ENCODE measurements around the gene NCAM1.
A peak's percentile ranks its signal among the peaks of the same experiment; 100 is the strongest.

The NCAM1 gene

DNA sequence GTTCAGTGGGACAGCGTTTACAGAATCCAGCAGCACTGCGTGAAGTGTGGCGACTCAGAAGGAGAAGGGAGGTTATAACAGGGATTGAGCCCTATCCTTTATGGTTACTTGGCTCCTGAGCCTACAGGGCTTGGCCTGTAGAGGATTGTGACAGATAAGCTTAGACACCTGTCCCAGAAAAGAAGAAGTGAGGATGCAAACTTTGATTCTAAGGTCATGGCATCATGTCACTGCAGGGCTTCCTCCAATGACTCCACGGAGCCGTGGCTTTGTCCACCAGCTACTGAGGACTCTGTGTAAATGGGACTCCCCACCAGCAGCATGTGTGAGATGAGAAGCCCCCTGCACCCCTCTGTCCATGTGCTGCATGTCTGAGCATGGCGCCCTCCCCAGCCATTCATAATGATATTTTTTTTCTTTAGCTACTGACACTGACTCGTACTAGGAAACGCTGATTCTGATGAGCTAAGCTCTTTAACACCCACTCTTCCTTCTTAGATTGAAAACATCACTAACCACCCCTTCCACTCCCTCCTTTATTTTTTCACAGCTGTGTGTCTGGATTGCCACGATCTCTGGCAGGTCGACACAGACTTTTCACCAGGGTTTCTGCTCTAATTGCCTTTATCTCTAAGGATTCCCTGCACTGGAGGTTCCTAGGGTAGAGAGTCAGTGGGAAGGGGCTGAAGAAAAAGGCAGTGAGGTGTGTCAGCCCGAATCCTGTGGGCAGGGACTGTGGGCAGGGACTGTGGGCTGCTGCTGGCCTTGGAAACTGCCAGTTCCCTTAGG, 287.7 kb downstream of the NCAM1 start:
- no peak overlapping the region for H3K4me3 ChIP-seq (replicated peaks; ENCODE audit: low read depth, low read length)
- no peak for DNase-seq (ENCODE audit: low read depth)
- TF ChIP-seq, protein P1, sequence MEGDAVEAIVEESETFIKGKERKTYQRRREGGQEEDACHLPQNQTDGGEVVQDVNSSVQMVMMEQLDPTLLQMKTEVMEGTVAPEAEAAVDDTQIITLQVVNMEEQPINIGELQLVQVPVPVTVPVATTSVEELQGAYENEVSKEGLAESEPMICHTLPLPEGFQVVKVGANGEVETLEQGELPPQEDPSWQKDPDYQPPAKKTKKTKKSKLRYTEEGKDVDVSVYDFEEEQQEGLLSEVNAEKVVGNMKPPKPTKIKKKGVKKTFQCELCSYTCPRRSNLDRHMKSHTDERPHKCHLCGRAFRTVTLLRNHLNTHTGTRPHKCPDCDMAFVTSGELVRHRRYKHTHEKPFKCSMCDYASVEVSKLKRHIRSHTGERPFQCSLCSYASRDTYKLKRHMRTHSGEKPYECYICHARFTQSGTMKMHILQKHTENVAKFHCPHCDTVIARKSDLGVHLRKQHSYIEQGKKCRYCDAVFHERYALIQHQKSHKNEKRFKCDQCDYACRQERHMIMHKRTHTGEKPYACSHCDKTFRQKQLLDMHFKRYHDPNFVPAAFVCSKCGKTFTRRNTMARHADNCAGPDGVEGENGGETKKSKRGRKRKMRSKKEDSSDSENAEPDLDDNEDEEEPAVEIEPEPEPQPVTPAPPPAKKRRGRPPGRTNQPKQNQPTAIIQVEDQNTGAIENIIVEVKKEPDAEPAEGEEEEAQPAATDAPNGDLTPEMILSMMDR (IDR thresholded peaks at IDR 0.05; ENCODE audit: low read length, missing control alignments), result no peak

DNA sequence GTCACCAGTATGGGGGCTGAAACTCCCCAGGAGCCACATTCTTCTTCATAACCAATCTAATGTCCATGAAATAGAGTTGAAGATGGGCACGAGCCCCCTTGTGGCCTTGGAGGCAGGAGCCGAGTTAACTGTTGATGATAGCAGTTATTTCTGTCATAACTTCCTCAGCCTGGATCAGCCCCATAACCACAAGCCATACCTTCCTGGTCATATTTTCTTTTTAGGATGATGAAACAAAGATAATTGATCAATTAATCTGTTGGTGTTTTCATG, 288.2 kb downstream of the NCAM1 start:
- TF ChIP-seq, protein P1 (IDR thresholded peaks at IDR 0.05; ENCODE audit: low read length, missing control alignments), result peak; percentile 43
- peak; percentile 14 for DNase-seq (ENCODE audit: low read depth)
- no peak overlapping the region for H3K4me3 ChIP-seq (replicated peaks; ENCODE audit: low read depth, low read length)

DNA sequence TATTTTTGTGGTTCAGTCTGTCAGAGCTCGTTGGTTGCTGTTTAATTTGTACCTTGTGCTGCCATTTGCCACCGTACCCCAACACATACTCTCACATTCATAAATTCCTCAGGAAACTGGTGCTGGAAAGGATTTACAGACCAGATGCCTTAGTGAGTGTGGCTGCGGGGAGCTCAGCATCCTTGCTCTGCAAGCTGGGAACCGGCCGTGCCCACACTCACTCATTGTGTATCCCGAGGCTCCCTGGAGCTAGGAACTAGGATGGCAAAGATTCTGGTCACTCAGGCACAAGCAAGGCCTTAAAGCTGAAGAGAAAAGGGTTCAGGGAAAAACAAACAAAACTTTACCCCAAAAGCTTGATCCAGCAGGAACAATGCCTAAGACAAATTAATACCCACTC, 288.6 kb downstream of the NCAM1 start:
- no peak overlapping the region for H3K4me3 ChIP-seq (replicated peaks; ENCODE audit: low read depth, low read length)
- TF ChIP-seq, protein P1 (IDR thresholded peaks at IDR 0.05; ENCODE audit: low read length, missing control alignments), result no peak
- no peak for DNase-seq (ENCODE audit: low read depth)

DNA sequence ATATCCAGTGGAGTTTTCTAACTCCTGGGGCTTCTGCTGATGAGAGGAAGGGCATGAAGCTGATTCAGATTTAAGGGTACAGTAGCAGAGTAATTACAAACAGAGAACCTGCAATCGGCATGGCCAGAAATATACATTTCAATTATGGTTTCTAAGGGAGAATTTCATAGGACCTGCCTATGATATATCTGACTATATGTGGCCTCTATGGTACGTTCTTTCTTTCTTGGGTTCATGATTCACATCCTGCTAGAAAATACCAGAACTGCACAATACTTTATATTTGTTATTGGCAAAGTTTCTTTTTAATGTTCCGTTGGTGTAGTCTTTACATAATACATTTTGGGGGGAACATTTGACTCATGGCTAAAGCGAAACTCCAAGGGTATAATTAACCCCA, 290.1 kb downstream of the NCAM1 start:
- TF ChIP-seq, protein P1 (IDR thresholded peaks at IDR 0.05; ENCODE audit: low read length, missing control alignments), result no peak
- DNase-seq (ENCODE audit: low read depth), result no peak
- H3K4me3 ChIP-seq (replicated peaks; ENCODE audit: low read depth, low read length), result no peak overlapping the region

DNA sequence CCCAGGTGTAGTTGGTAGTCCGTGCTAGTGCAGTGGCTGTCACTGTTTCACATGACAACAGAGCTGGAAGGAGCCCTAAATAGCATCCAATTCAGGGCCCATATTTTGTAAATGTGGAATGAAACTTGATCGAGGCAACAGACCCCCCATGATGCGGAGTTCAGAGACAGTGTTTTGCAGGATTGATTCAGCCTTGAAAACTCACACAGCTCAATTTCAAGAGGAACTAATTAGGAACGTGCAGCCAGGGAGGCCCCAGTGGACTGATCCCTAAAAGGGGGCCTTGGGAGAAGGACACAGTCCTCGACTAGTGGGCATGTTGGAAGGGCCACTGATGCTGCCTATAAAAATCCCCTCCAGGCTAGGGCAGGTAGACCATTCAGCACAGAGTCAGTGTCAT, 292.2 kb downstream of the NCAM1 start:
- TF ChIP-seq, protein P1 (IDR thresholded peaks at IDR 0.05; ENCODE audit: low read length, missing control alignments), result no peak
- DNase-seq (ENCODE audit: low read depth), result no peak
- no peak overlapping the region for H3K4me3 ChIP-seq (replicated peaks; ENCODE audit: low read depth, low read length)

DNA sequence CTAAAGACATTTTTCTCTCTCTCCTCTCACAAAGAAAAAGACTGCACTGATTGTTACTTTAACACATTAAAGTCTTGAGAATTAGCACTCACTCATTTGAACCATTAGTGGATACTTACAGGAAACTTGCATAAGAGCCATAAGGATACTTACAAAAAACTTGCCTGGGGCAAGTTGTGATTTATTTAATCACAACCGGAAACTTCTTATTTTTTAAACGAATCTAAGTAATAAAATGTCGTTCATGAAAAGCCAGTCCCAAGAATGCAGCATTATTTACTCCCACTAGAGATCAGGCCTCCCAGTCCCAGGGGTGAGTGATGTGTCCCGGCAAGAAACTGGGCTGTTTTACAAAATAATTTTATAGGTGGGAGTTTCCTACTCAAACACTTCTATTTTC, 293.9 kb downstream of the NCAM1 start:
- no peak for DNase-seq (ENCODE audit: low read depth)
- TF ChIP-seq, protein P1 (IDR thresholded peaks at IDR 0.05; ENCODE audit: low read length, missing control alignments), result no peak
- no peak overlapping the region for H3K4me3 ChIP-seq (replicated peaks; ENCODE audit: low read depth, low read length)

DNA sequence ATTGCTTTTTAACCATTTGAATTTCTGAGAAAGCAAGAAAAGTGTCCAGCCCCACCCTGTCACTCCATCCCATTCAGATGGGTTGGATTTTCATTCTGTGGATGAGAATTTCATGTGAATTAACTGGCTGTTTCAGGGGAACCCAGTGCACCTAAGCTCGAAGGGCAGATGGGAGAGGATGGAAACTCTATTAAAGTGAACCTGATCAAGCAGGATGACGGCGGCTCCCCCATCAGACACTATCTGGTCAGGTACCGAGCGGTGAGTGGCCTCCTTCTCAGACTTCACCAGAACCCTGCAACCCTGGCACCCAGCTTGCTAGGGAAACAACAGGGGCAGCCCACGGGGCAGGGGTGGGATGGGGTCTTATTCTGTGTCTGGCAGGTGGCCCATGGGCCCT, 294.5 kb downstream of the NCAM1 start:
- TF ChIP-seq, protein P1 (IDR thresholded peaks at IDR 0.05; ENCODE audit: low read length, missing control alignments), result no peak
- no peak for DNase-seq (ENCODE audit: low read depth)
- no peak overlapping the region for H3K4me3 ChIP-seq (replicated peaks; ENCODE audit: low read depth, low read length)
